ENCODE measurements around the gene NEU2. TPM values are rescaled to one million over a fixed set of nuclear protein-coding genes. Genes with fewer than 3 reads are reported as not detected.

The NEU2 gene
- total and polyA plus RNA-seq, 10 of the 15 experiments (the other 5 are each of a cell fraction or from before 2014, with no cell fraction given) = not detected

- no peak for TF ChIP-seq ZBTB11 (CRISPR knock-in tag; IDR thresholded peaks at IDR 0.05)
Observed at GRCh38 chr2:232983669-232984140, 48.8 kb upstream of the NEU2 start (continued).

GRCh38 chr2:232984451-232985207 lies 47.8 kb upstream of the NEU2 start:
- Histone ChIP-seq H3K27ac (ENCODE audit: control insufficient read depth, insufficient read depth) (no peak overlapping the region), H3K27me3 (replicated peaks in 1 of 2; ENCODE audit: control insufficient read depth in 2 of 2, insufficient read depth in 2 of 2, low read length in 1 of 2) (no peaks in the 10 kb centered on the region; a peak in 2 of 4 replicates), H3K79me2 (ENCODE audit: control insufficient read depth, insufficient read depth, low read length) (no peaks in the 10 kb centered on the region), H3K4me2 (ENCODE audit: control insufficient read depth, insufficient read depth) (no peak overlapping the region), H3K36me3 (ENCODE audit: control insufficient read depth in 2 of 2, insufficient read depth in 2 of 2, low read length in 1 of 2) (no peaks in the 10 kb centered on the region), H3K4me3 (no peak overlapping the region), H3K9ac (ENCODE audit: control insufficient read depth, insufficient read depth, low read length) (no peak overlapping the region), H2AFZ (ENCODE audit: control insufficient read depth, low read depth, low read length) (no peak overlapping the region), H3K4me1 (ENCODE audit: control insufficient read depth, insufficient read depth, low read length) (no peaks in the 10 kb centered on the region), H4K20me1 (ENCODE audit: control insufficient read depth, insufficient read depth) (no peaks in the 10 kb centered on the region), H3K9me3 (replicated peaks; ENCODE audit: control insufficient read depth, insufficient read depth, low read length) (no peaks in the 10 kb centered on the region)
- no peak for FAIRE-seq
- POLR2A ChIA-PET = no interaction called here
- intact Hi-C loops (cut with micrococcal nuclease; ENCODE audit: unreplicated experiment) = no loop called here
- BruUV-seq (replicated peaks) = no TSS peak
- SMC1A ChIA-PET (ENCODE audit: uncharacterized antibody, unreplicated experiment) = interaction anchor here (1.0 kb wide), 1 partner anchor 65 kb away, joined by 3 read pairs; no protein-coding TSS in a partner anchor
- in situ Hi-C loops (cut with MboI) = no loop called here
- DNase-seq (ENCODE audit: low read depth, low spot score) = no peak
- ATAC-seq = no peak
- TF ChIP-seq E2F8 (IDR thresholded peaks at IDR 0.05; ENCODE audit: low read depth, partially characterized antibody) = no peak
- TF ChIP-seq SPI1 (IDR thresholded peaks at IDR 0.05; ENCODE audit: borderline replicate concordance, insufficient read depth, low read depth, low read length) = peak; percentile 33; the same call in 1 of the 2 replicates
- RAD21 ChIA-PET (ENCODE audit: unreplicated experiment) = interaction anchor here (0.7 kb wide), 1 partner anchor 223 kb away, joined by 3 read pairs; no protein-coding TSS in a partner anchor
- WGBS (ENCODE audit: insufficient coverage, insufficient replicate concordance, low lambda C conversion rate, missing lambda C conversion rate) = 55% methylated on average over 15 of the region's 15 CpGs
- CTCF ChIA-PET = interaction anchor here (1.6 kb wide), 1 partner anchor 125 kb away, joined by 3 read pairs; no protein-coding TSS in a partner anchor
